Mesenchymal stem cell (in vitro differentiated cells and primary cell): ENCODE measurements around the gene SIM2.

Experiments
- DNase-seq: peaks from one replicate; pipeline ENCODE4 v3.0.0-alpha.2; 2013
- H2AFZ ChIP-seq: one replicate; pipeline ENCODE4 v1.6.1; 2013; ENCODE audit warnings: low read depth, mild to moderate bottlenecking, control low read depth, inconsistent platforms, low read length, moderate library complexity
- H2AK5ac ChIP-seq: 2 replicates; pipeline ENCODE4 v1.6.1; 2013; ENCODE audit warnings: low read length, moderate library complexity, mild to moderate bottlenecking, inconsistent platforms; ENCODE audit not compliant: severe bottlenecking
- H2BK120ac ChIP-seq: one replicate; pipeline ENCODE4 v1.6.1; 2013; ENCODE audit warnings: low read depth, mild to moderate bottlenecking, inconsistent platforms, low read length, moderate library complexity
- H2BK12ac ChIP-seq, 2 experiments: one replicate each; pipeline ENCODE4 v1.6.1; 2013; ENCODE audit warnings: inconsistent platforms in 2 of 2, low read length in 2 of 2, mild to moderate bottlenecking in 2 of 2, moderate library complexity in 2 of 2, control low read depth in 1 of 2
- H2BK15ac ChIP-seq: one replicate; pipeline ENCODE4 v1.6.1; 2013; ENCODE audit warnings: mild to moderate bottlenecking, low read depth, inconsistent platforms; ENCODE audit not compliant: poor library complexity, severe bottlenecking
- H2BK5ac ChIP-seq: 2 replicates; pipeline ENCODE4 v1.6.1; 2013; ENCODE audit warnings: low read depth, mild to moderate bottlenecking, low read length, control low read depth, inconsistent platforms; ENCODE audit not compliant: poor library complexity, severe bottlenecking
- H3K14ac ChIP-seq, 2 experiments: one replicate each; pipeline ENCODE4 v1.6.1; 2013; ENCODE audit warnings: inconsistent platforms in 2 of 2, low read length in 2 of 2, control low read depth in 1 of 2, mild to moderate bottlenecking in 1 of 2, moderate library complexity in 1 of 2
- H3K18ac ChIP-seq, 2 experiments: one replicate each; pipeline ENCODE4 v1.6.1; 2013; ENCODE audit warnings: inconsistent platforms in 2 of 2, low read length in 2 of 2, control low read depth in 1 of 2, low read depth in 1 of 2, mild to moderate bottlenecking in 1 of 2
- H3K23ac ChIP-seq, 2 experiments: one replicate each; pipeline ENCODE4 v1.6.1; 2013; ENCODE audit warnings: inconsistent platforms in 2 of 2, low read length in 2 of 2, mild to moderate bottlenecking in 2 of 2, moderate library complexity in 2 of 2, control low read depth in 1 of 2
- H3K27ac ChIP-seq: 2 replicates; pipeline ENCODE4 v1.5.1; 2013; ENCODE audit warnings: mild to moderate bottlenecking, moderate library complexity, low read length, control low read depth, inconsistent platforms; ENCODE audit not compliant: poor library complexity, severe bottlenecking
- H3K27me3 ChIP-seq, 2 experiments: 2 replicates each; pipeline versions ENCODE4 v1.6.1 to v1.7.0; 2013; ENCODE audit warnings: low read length in 2 of 2, mild to moderate bottlenecking in 2 of 2, moderate library complexity in 2 of 2, control low read depth in 1 of 2, inconsistent platforms in 1 of 2; ENCODE audit not compliant: control insufficient read depth in 1 of 2, insufficient read depth in 1 of 2
- H3K36me3 ChIP-seq, 2 experiments: 2 replicates each; pipeline versions ENCODE4 v1.6.1 to v1.7.0; 2013; ENCODE audit warnings: low read length in 2 of 2, control low read depth in 1 of 2, inconsistent platforms in 1 of 2, low read depth in 1 of 2, mild to moderate bottlenecking in 1 of 2; ENCODE audit not compliant: insufficient read depth in 2 of 2, control insufficient read depth in 1 of 2
- H3K4ac ChIP-seq, 2 experiments: one replicate each; pipeline ENCODE4 v1.6.1; 2013; ENCODE audit warnings: inconsistent platforms in 2 of 2, low read length in 2 of 2, mild to moderate bottlenecking in 2 of 2, moderate library complexity in 2 of 2, control low read depth in 1 of 2, low read depth in 1 of 2
- H3K4me1 ChIP-seq: 2 replicates; pipeline ENCODE4 v1.6.1; 2013; ENCODE audit warnings: low read depth, low read length, control low read depth; ENCODE audit not compliant: control insufficient read depth, insufficient read depth
- H3K4me2 ChIP-seq: 2 replicates; pipeline ENCODE4 v1.6.1; 2013; ENCODE audit warnings: low read length, mild to moderate bottlenecking, inconsistent platforms; ENCODE audit not compliant: poor library complexity, severe bottlenecking
- H3K4me3 ChIP-seq, 2 experiments: 2 replicates each; pipeline versions ENCODE4 v1.5.1 to v1.7.0; 2013; ENCODE audit warnings: low read length in 2 of 2, mild to moderate bottlenecking in 2 of 2, control low read depth in 1 of 2, low read depth in 1 of 2; ENCODE audit not compliant: insufficient read depth in 1 of 2
- H3K79me1 ChIP-seq: replicated peaks from 2 replicates; pipeline ENCODE4 v1.6.1; 2013; ENCODE audit warnings: mild to moderate bottlenecking, control low read depth, low read length, inconsistent platforms; ENCODE audit not compliant: poor library complexity, severe bottlenecking
- H3K9ac ChIP-seq: 2 replicates; pipeline ENCODE4 v1.7.0; 2013; ENCODE audit warnings: mild to moderate bottlenecking, low read length, moderate library complexity
- H3K9me3 ChIP-seq: 2 replicates; pipeline ENCODE4 v1.7.0; 2013; ENCODE audit warnings: mild to moderate bottlenecking, low read length; ENCODE audit not compliant: control insufficient read depth
- H4K8ac ChIP-seq: one replicate; pipeline ENCODE4 v1.6.1; 2013; ENCODE audit warnings: inconsistent platforms, mild to moderate bottlenecking, low read length, moderate library complexity
- H4K91ac ChIP-seq: one replicate; pipeline ENCODE4 v1.6.1; 2013; ENCODE audit warnings: mild to moderate bottlenecking, low read length, inconsistent platforms
- WGBS: methylation state at CpG from one replicate; pipeline ENCODE4 v1.1.7; 2013; ENCODE audit warnings: mixed read lengths; 5-methylcytosine and 5-hydroxymethylcytosine counted together

The SIM2 gene

GRCh38 chr21:36769051-36769839, 70.3 kb downstream of the SIM2 start:
- Histone ChIP-seq H2AFZ (no peak overlapping the region), H3K36me3 (peaks cover 4 to 9% of the 10 kb centered on the region in 2 experiments), H3K4me3 (no peak overlapping the region), H2AK5ac (no peak overlapping the region), H3K23ac (no peak overlapping the region), H2BK15ac (no peak overlapping the region), H4K91ac (no peak overlapping the region), H3K27me3 (no peaks in the 10 kb centered on the region), H3K4me1 (peaks cover 10% of the 10 kb centered on the region), H3K14ac (no peak overlapping the region), H2BK5ac (no peak overlapping the region), H3K4ac (no peak overlapping the region), H2BK120ac (no peak overlapping the region), H3K9me3 (no peaks in the 10 kb centered on the region), H2BK12ac (no peak overlapping the region), H3K4me2 (no peak overlapping the region), H3K9ac (no peak overlapping the region), H4K8ac (no peak overlapping the region), H3K79me1 (peaks cover 5% of the 10 kb centered on the region), H3K18ac (no peak overlapping the region), H3K27ac (no peak overlapping the region)
- DNase-seq = no peak
- 90% methylated on average over 7 of the region's 8 CpGs for WGBS

GRCh38 chr21:36773117-36773516, 74.2 kb downstream of the SIM2 start:
- no peak overlapping the region for H3K9ac ChIP-seq

GRCh38 chr21:36773995-36774394, 75.1 kb downstream of the SIM2 start:
- Histone ChIP-seq H3K18ac (no peak overlapping the region), H3K79me1 (no peaks in the 10 kb centered on the region), H3K9me3 (no peaks in the 10 kb centered on the region), H3K23ac (no peak overlapping the region), H2AK5ac (no peak overlapping the region), H2BK12ac (no peak overlapping the region), H2BK120ac (no peak overlapping the region), H3K36me3 (no peaks in the 10 kb centered on the region), H4K91ac (no peak overlapping the region), H3K14ac (no peak overlapping the region), H3K4me2 (no peak overlapping the region), H3K4ac (no peak overlapping the region), H3K27me3 (no peaks in the 10 kb centered on the region), H2BK15ac (no peak overlapping the region), H2BK5ac (no peak overlapping the region), H3K27ac (no peak overlapping the region), H2AFZ (no peak overlapping the region), H4K8ac (no peak overlapping the region), H3K4me3 (no peak overlapping the region), H3K4me1 (peaks cover 7% of the 10 kb centered on the region), H3K9ac (no peak overlapping the region)
- WGBS = 77% methylated on average over 8 of the region's 8 CpGs
- no peak for DNase-seq

More at GRCh38 chr21:36773117-36773516, 74.2 kb downstream of the SIM2 start:
- peaks cover 2% of the 10 kb centered on the region for H3K79me1 ChIP-seq
- peaks cover 7% of the 10 kb centered on the region for H3K4me1 ChIP-seq
- H3K9me3 ChIP-seq = no peaks in the 10 kb centered on the region
- H4K8ac ChIP-seq = no peak overlapping the region
- no peak overlapping the region for H3K18ac ChIP-seq
- H3K14ac ChIP-seq = peak overlapping the region in 1 of 2 experiments; percentile 5
- no peak overlapping the region for H2AFZ ChIP-seq
- no peak overlapping the region for H3K4me2 ChIP-seq
- H2BK120ac ChIP-seq = no peak overlapping the region
- H2AK5ac ChIP-seq = no peak overlapping the region
- H2BK5ac ChIP-seq = no peak overlapping the region
- H3K36me3 ChIP-seq = no peaks in the 10 kb centered on the region
- WGBS = 84% methylated on average over 5 of the region's 5 CpGs
- no peak overlapping the region for H4K91ac ChIP-seq
- H3K4me3 ChIP-seq = no peak overlapping the region
- H3K27me3 ChIP-seq = no peaks in the 10 kb centered on the region
- H3K4ac ChIP-seq = no peak overlapping the region
- DNase-seq = peak; percentile 38
- no peak overlapping the region for H2BK12ac ChIP-seq
- no peak overlapping the region for H2BK15ac ChIP-seq
- no peak overlapping the region for H3K27ac ChIP-seq
- H3K23ac ChIP-seq = no peak overlapping the region

- Histone ChIP-seq H3K18ac (peak overlapping the region in 1 of 2 experiments; percentile 22), H2BK120ac (no peak overlapping the region), H4K91ac (no peak overlapping the region), H3K14ac (no peak overlapping the region), H3K36me3 (no peaks in the 10 kb centered on the region), H3K27ac (no peak overlapping the region), H3K23ac (no peak overlapping the region), H2BK15ac (no peak overlapping the region), H2AFZ (no peak overlapping the region), H4K8ac (no peak overlapping the region), H2AK5ac (no peak overlapping the region), H2BK12ac (no peak overlapping the region), H3K9me3 (no peaks in the 10 kb centered on the region), H3K4me1 (peaks cover 7% of the 10 kb centered on the region), H3K27me3 (no peaks in the 10 kb centered on the region), H3K4me2 (no peak overlapping the region), H3K4ac (no peak overlapping the region), H3K9ac (no peak overlapping the region), H2BK5ac (no peak overlapping the region), H3K79me1 (no peaks in the 10 kb centered on the region), H3K4me3 (no peak overlapping the region)
- 87% methylated on average over 9 of the region's 10 CpGs for WGBS
- no peak for DNase-seq
Measured at GRCh38 chr21:36776981-36777617, 78.2 kb downstream of the SIM2 start.
